GM10266 (cell line): ENCODE measurements around the gene NPAP1.

Experiments
- DNase-seq: peaks from one replicate; pipeline ENCODE4 v3.0.0; 2012; ENCODE audit errors: extremely low spot score
- TF ChIP-seq, protein P1 (sequence below): IDR thresholded peaks from 2 replicates; pipeline ENCODE4 v1.5.1; 2012; ENCODE audit warnings: mild to moderate bottlenecking, low read depth; ENCODE audit not compliant: control insufficient read depth, insufficient read depth; ENCODE audit errors: missing control alignments

NPAP1 gene

DNA sequence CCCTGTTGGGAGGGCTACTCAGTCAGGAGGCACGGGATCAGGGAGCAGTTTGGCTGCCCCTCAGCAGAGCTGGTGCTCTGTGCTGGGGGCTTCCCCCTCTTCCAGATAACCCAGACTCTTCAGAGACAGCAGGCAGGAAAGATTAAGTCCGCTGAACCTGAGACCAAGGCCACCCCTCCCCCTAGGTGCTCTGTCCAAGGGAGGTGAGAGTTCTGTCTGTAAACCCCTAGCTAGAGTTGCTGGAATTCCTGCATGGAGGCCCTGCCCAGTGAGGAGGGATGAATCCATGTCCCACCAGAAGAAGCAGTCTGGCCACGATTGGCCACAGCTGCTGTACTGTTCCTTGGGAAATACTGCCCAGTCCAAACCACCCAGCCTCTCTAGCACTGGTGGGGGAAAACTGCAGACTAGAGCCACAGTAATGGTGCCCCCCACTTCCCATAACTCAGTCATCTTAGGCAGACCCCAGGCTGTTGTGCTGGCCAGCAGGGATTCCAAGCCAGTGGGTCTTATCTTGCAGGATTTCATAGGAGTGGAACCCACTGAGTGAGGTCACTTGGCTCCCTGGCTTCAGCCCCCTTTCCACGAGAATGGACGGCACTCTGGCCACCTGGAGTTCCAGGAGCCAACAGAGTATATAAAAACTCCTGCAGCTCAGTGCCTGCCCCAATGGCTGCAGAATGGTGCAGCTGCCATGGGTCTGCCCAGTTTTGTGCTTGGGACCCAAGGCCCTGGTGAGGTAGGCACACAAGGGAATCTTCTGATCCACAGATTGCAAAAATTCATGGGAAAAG is 42.9 kb downstream of the NPAP1 start:
- DNase-seq = no peak
- TF ChIP-seq, protein P1, sequence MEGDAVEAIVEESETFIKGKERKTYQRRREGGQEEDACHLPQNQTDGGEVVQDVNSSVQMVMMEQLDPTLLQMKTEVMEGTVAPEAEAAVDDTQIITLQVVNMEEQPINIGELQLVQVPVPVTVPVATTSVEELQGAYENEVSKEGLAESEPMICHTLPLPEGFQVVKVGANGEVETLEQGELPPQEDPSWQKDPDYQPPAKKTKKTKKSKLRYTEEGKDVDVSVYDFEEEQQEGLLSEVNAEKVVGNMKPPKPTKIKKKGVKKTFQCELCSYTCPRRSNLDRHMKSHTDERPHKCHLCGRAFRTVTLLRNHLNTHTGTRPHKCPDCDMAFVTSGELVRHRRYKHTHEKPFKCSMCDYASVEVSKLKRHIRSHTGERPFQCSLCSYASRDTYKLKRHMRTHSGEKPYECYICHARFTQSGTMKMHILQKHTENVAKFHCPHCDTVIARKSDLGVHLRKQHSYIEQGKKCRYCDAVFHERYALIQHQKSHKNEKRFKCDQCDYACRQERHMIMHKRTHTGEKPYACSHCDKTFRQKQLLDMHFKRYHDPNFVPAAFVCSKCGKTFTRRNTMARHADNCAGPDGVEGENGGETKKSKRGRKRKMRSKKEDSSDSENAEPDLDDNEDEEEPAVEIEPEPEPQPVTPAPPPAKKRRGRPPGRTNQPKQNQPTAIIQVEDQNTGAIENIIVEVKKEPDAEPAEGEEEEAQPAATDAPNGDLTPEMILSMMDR = no peak

DNA sequence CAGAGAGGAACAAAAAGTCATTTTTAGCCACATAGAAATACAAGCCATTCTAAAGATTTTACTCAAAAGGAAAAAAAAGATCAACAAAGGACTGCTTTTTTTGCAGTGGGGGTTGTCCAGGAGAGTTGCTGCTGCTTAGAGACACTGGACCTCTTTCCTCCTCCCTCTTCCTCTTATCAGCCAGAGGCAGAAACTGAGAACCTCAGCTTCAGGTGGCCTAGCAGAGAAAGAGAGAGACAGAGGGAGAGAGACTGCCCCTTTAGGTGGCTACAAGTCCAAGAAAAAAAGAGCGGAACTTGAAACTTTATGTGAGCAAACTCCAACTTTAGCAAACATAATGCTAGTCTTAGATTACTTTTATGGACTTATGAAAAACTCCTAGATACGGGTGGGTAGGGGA is 54.2 kb downstream of the NPAP1 start:
- no peak for DNase-seq
- TF ChIP-seq, protein P1 = no peak
